Lower lobe of right lung (tissue), 2 donors: ENCODE data around the gene PKD1. TPM values are rescaled to one million over a fixed set of nuclear protein-coding genes. Genes with fewer than 3 reads are reported as not detected.

Experiments
- ATAC-seq, 2 donors: fragments of 200-7000 bp; cut with Tn5 transposase; one replicate each; pipeline ENCODE4 v1.9.1; 2020 to 2022; ENCODE audit warnings: mild to moderate bottlenecking in 2 of 2, moderate library complexity in 2 of 2
- DNase-seq: peaks from one replicate; pipeline ENCODE4 v3.0.0-alpha.2; 2020
- H3K27ac ChIP-seq: fragments of 200-600 bp; one replicate; pipeline ENCODE4 v1.8.0; 2022
- H3K27me3 ChIP-seq: fragments of 200-600 bp; one replicate; pipeline ENCODE4 v1.8.0; 2022; ENCODE audit warnings: low read depth
- H3K36me3 ChIP-seq: fragments of 200-600 bp; one replicate; pipeline ENCODE4 v1.8.0; 2022; ENCODE audit warnings: mild to moderate bottlenecking
- H3K4me1 ChIP-seq: fragments of 200-600 bp; one replicate; pipeline ENCODE4 v1.8.0; 2022
- H3K4me3 ChIP-seq: fragments of 200-600 bp; one replicate; pipeline ENCODE4 v1.8.0; 2022; ENCODE audit warnings: mild to moderate bottlenecking
- H3K9me3 ChIP-seq: fragments of 200-600 bp; one replicate; pipeline ENCODE4 v1.8.0; 2022
- CTCF ChIP-seq: fragments of 200-600 bp; IDR thresholded peaks from one replicate; pipeline ENCODE4 v1.8.0; 2022; ENCODE audit warnings: antibody characterized with exemption, mild to moderate bottlenecking
- intact Hi-C: fragments of 100-400 bp; cut with DNase I; formaldehyde crosslinking; loops from one replicate; pipeline ENCODE4 v1.11.0; 2022
- total RNA-seq: library from RNA; stranded (reverse); fragmentation: NEBNext Ultra II Directional; extraction: Animal tissue kit (Norgen Biotek cat#: 25700); gene quantifications from one replicate; pipeline ENCODE4 v1.2.1, GENCODE V29; 2021
- donor health status: DM: no; HTN: yes; CAD: no; lungs with severe emphysema.

PKD1 gene
- total RNA-seq, 1 donor from 2014 or later = 81.6 TPM

GRCh38 chr16:2177561-2177960, 41.9 kb upstream of the PKD1 start:
- DNase-seq = no peak
- no peak for ATAC-seq

DNA sequence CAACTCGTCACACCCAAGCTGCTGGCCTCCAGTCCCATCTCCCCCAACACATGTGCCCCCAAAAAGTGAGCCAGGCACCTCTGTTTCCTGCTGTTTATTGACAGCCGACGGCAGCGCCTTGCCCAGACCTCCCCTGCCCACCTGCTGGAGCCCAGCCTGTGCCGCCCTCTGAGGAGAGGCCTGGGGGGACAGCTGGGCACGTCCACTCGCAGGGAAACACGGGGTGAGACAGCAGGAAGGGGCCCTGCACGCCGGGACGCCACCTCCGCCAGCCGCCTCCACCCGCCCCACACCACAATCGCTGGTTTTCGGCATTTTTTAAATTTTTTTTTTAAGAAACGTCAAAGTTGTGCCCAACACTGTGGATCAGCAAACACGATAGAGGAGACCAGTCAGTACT, 41.4 kb upstream of the PKD1 start:
- Histone ChIP-seq H3K27ac (no peak overlapping the region), H3K36me3 (peaks cover 60% of the 10 kb centered on the region), H3K27me3 (no peaks in the 10 kb centered on the region), H3K4me1 (no peaks in the 10 kb centered on the region), H3K4me3 (no peak overlapping the region), H3K9me3 (no peaks in the 10 kb centered on the region)
- ATAC-seq = no peak
- DNase-seq = no peak
- intact Hi-C loops = no loop called here
- no peak for TF ChIP-seq CTCF

More at GRCh38 chr16:2177561-2177960, 41.9 kb upstream of the PKD1 start:
- H3K27me3 ChIP-seq = no peaks in the 10 kb centered on the region
- no peaks in the 10 kb centered on the region for H3K9me3 ChIP-seq
- H3K4me1 ChIP-seq = no peaks in the 10 kb centered on the region
- H3K4me3 ChIP-seq = no peak overlapping the region
- H3K36me3 ChIP-seq = peaks cover 56% of the 10 kb centered on the region
- intact Hi-C loops = no loop called here
- no peak overlapping the region for H3K27ac ChIP-seq
- no peak for TF ChIP-seq CTCF

DNA sequence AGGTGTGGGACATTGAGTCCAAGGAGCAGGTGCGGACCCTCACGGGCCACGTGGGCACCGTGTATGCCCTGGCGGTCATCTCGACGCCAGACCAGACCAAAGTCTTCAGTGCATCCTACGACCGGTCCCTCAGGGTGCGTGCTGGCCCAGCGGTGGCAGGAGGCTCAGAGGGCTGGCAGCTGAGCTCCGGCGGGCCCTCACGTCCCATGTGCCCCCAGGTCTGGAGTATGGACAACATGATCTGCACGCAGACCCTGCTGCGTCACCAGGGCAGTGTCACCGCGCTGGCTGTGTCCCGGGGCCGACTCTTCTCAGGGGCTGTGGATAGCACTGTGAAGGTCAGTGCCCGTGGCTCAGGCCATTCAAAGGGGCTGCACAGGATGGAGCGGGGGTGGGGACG, 40.3 kb upstream of the PKD1 start:
- intact Hi-C loops = no loop called here
- DNase-seq (no peak), ATAC-seq (no peak)
- no peak for TF ChIP-seq CTCF
- Histone ChIP-seq H3K27ac (no peak overlapping the region), H3K4me1 (no peaks in the 10 kb centered on the region), H3K9me3 (no peaks in the 10 kb centered on the region), H3K27me3 (no peaks in the 10 kb centered on the region), H3K36me3 (peaks cover 71% of the 10 kb centered on the region), H3K4me3 (no peak overlapping the region)

- no peaks in the 10 kb centered on the region for H3K4me1 ChIP-seq
- no peak for ATAC-seq
- peaks cover 73% of the 10 kb centered on the region for H3K36me3 ChIP-seq
Measured at GRCh38 chr16:2175454-2175853, 39.8 kb upstream of the PKD1 start.

DNA sequence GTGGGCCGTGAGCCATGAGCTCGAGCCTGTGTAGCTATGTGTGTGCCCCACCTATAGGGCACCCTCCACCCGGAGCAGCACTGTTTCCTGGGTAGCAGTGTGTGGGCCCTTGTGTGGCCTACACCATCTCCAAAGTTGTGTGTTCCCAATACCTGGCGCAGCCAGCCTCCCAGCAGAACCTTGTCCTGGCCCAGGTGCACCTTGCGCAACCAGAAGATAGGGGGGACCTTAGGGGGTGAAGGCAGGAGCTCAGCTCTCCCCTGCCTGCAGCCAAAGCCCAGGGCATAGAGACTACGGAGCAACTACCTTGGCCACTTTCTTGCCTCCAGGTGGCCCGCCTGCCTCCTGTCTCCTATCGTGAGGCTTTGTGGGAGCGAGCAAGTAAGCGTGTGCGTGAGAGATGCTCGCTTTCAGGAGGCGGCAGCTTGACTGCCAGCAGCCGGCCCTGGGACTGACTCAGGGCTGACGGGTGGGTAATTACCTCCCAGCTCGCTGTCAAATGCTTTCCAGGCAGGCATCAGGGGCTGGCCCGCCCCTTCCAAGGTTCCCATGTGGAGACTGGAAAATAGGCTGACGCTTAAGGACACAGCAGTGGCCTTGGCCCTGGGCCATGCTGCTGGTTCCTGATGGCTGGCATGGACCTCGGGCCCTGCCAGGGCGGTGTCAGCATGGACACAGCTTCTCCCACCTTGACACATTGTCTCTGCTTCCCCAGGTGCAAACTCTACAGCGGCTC, 38.9 kb upstream of the PKD1 start:
- Histone ChIP-seq H3K36me3 (peaks cover 80% of the 10 kb centered on the region), H3K9me3 (no peaks in the 10 kb centered on the region), H3K4me1 (peaks cover 4% of the 10 kb centered on the region), H3K27ac (no peak overlapping the region), H3K4me3 (no peak overlapping the region), H3K27me3 (no peaks in the 10 kb centered on the region)
- ATAC-seq (no peak), DNase-seq (no peak)
- intact Hi-C loops = no loop called here
- no peak for TF ChIP-seq CTCF

More at GRCh38 chr16:2175454-2175853, 39.8 kb upstream of the PKD1 start:
- intact Hi-C loops = no loop called here
- Histone ChIP-seq H3K9me3 (no peaks in the 10 kb centered on the region), H3K27me3 (no peaks in the 10 kb centered on the region), H3K4me3 (no peak overlapping the region), H3K27ac (no peak overlapping the region)
- DNase-seq = no peak
- TF ChIP-seq CTCF = no peak
